H9 (cell line): ENCODE data around the gene SMPD4. TPM values are rescaled to one million over a fixed set of nuclear protein-coding genes. Genes with fewer than 3 reads are reported as not detected.
"Not testable (repeated sequence)": the region's sequence is repeated elsewhere in the genome, so short reads cannot be mapped to it uniquely, and the experiment has no call there.

Experiments used
- DNase-seq: peaks from one replicate; pipeline ENCODE4 v3.0.0-alpha.2; 2017
- H2AFZ ChIP-seq: one replicate; pipeline ENCODE4 v1.6.1; 2013; ENCODE audit warnings: mild to moderate bottlenecking, low read length, control low read depth, moderate library complexity
- H2AK5ac ChIP-seq: 2 replicates; pipeline ENCODE4 v1.6.1; 2013; ENCODE audit warnings: low read length, control low read depth, mixed read lengths; ENCODE audit not compliant: insufficient read length
- H2BK120ac ChIP-seq: one replicate; pipeline ENCODE4 v1.6.1; 2013; ENCODE audit warnings: low read depth, mild to moderate bottlenecking, low read length, control low read depth, inconsistent platforms; ENCODE audit not compliant: poor library complexity, severe bottlenecking
- H2BK12ac ChIP-seq: 2 replicates; pipeline ENCODE4 v1.6.1; 2013; ENCODE audit warnings: low read length, control low read depth, mixed read lengths, low read depth; ENCODE audit not compliant: insufficient read length
- H2BK15ac ChIP-seq: 2 replicates; pipeline ENCODE4 v1.6.1; 2013; ENCODE audit warnings: low read depth, low read length, control low read depth
- H2BK20ac ChIP-seq: one replicate; pipeline ENCODE4 v1.6.1; 2013; ENCODE audit warnings: low read depth, mild to moderate bottlenecking, low read length, control low read depth, inconsistent platforms; ENCODE audit not compliant: poor library complexity, severe bottlenecking
- H2BK5ac ChIP-seq: 2 replicates; pipeline ENCODE4 v1.6.1; 2013; ENCODE audit warnings: low read length, control low read depth, mixed read lengths; ENCODE audit not compliant: insufficient read length
- H3K14ac ChIP-seq: 2 replicates; pipeline ENCODE4 v1.6.1; 2013; ENCODE audit warnings: low read length, control low read depth; ENCODE audit not compliant: insufficient read depth
- H3K18ac ChIP-seq: 2 replicates; pipeline ENCODE4 v1.6.1; 2013; ENCODE audit warnings: low read depth, mild to moderate bottlenecking, mixed read lengths, low read length, control low read depth; ENCODE audit not compliant: insufficient read length
- H3K23ac ChIP-seq: 2 replicates; pipeline ENCODE4 v1.6.1; 2013; ENCODE audit warnings: low read length, control low read depth, mixed read lengths, low read depth; ENCODE audit not compliant: insufficient read length
- H3K23me2 ChIP-seq: 2 replicates; pipeline ENCODE4 v1.6.1; 2013; ENCODE audit warnings: low read depth, mild to moderate bottlenecking, mixed read lengths, low read length, control low read depth; ENCODE audit not compliant: insufficient read length, poor library complexity, severe bottlenecking
- H3K27ac ChIP-seq: 2 replicates; pipeline ENCODE4 v1.5.1; 2013; ENCODE audit warnings: low read length, control low read depth, mixed read lengths, low read depth; ENCODE audit not compliant: insufficient read length
- H3K27me3 ChIP-seq: 2 replicates; pipeline ENCODE4 v1.6.1; 2013; ENCODE audit warnings: low read length, control low read depth, inconsistent platforms; ENCODE audit not compliant: insufficient read depth
- H3K4ac ChIP-seq: 2 replicates; pipeline ENCODE4 v1.6.1; 2013; ENCODE audit warnings: low read depth, mild to moderate bottlenecking, control low read depth, inconsistent platforms, low read length, moderate library complexity
- H3K4me1 ChIP-seq: 2 replicates; pipeline ENCODE4 v1.6.1; 2013; ENCODE audit warnings: low read length, control low read depth, inconsistent platforms; ENCODE audit not compliant: insufficient read depth
- H3K4me2 ChIP-seq: 2 replicates; pipeline ENCODE4 v1.6.1; 2013; ENCODE audit warnings: low read length, control low read depth, mixed read lengths; ENCODE audit not compliant: insufficient read length, insufficient read depth
- H3K56ac ChIP-seq: 2 replicates; pipeline ENCODE4 v1.6.1; 2013; ENCODE audit warnings: low read depth, mild to moderate bottlenecking, mixed read lengths, low read length, control low read depth; ENCODE audit not compliant: insufficient read length
- H3K79me1 ChIP-seq: 2 replicates; pipeline ENCODE4 v1.6.1; 2013; ENCODE audit warnings: low read depth, mild to moderate bottlenecking, moderate library complexity, low read length, control low read depth, inconsistent platforms; ENCODE audit not compliant: insufficient read depth, poor library complexity, severe bottlenecking
- H3K79me2 ChIP-seq: 2 replicates; pipeline ENCODE4 v1.6.1; 2013; ENCODE audit warnings: low read length, control low read depth, inconsistent platforms; ENCODE audit not compliant: insufficient read depth
- H3K9ac ChIP-seq: 2 replicates; pipeline ENCODE4 v1.6.1; 2013; ENCODE audit warnings: low read length, control low read depth, mixed read lengths; ENCODE audit not compliant: insufficient read length; ENCODE audit errors: extremely low read depth
- H3K9me3 ChIP-seq: one replicate; pipeline ENCODE4 v1.6.1; 2013; ENCODE audit warnings: low read depth, low read length, inconsistent platforms; ENCODE audit not compliant: control insufficient read depth
- H3T11ph ChIP-seq: one replicate; pipeline ENCODE4 v1.6.1; 2013; ENCODE audit warnings: mild to moderate bottlenecking, low read length, control low read depth, inconsistent platforms
- H4K20me1 ChIP-seq: one replicate; pipeline ENCODE4 v1.6.1; 2013; ENCODE audit not compliant: control insufficient read depth, insufficient read length, insufficient read depth
- H4K5ac ChIP-seq: 2 replicates; pipeline ENCODE4 v1.6.1; 2013; ENCODE audit warnings: low read depth, mild to moderate bottlenecking, mixed read lengths, low read length, control low read depth; ENCODE audit not compliant: insufficient read length
- H4K8ac ChIP-seq: replicated peaks from 2 replicates; pipeline ENCODE4 v1.6.1; 2013; ENCODE audit warnings: low read length, control low read depth, mixed read lengths, low read depth; ENCODE audit not compliant: insufficient read length
- H4K91ac ChIP-seq: 2 replicates; pipeline ENCODE4 v1.6.1; 2013; ENCODE audit warnings: low read depth, mild to moderate bottlenecking, moderate library complexity, mixed read lengths, low read length, control low read depth; ENCODE audit not compliant: insufficient read length
- H3K27ac Mint-ChIP-seq, 3 experiments: 2 replicates in 2 of 3; 3 replicates in 1 of 3; pipeline ENCODE4 v1.8.0; 2020 to 2021; ENCODE audit warnings: mixed read lengths in 3 of 3, mild to moderate bottlenecking in 1 of 3, moderate library complexity in 1 of 3
- H3K27me3 Mint-ChIP-seq: 2 replicates; pipeline ENCODE4 v1.8.0; 2021; ENCODE audit warnings: low read depth, mild to moderate bottlenecking, moderate library complexity, mixed read lengths
- H3K36me3 Mint-ChIP-seq, 3 experiments: 2 replicates in 2 of 3; 3 replicates in 1 of 3; pipeline ENCODE4 v1.8.0; 2020 to 2021; ENCODE audit warnings: low read depth in 3 of 3, mixed read lengths in 3 of 3; ENCODE audit not compliant: insufficient read depth in 1 of 3
- H3K4me1 Mint-ChIP-seq, 2 experiments: 2 replicates each; pipeline ENCODE4 v1.8.0; 2020; ENCODE audit warnings: mixed read lengths in 2 of 2
- H3K4me3 Mint-ChIP-seq, 2 experiments: 2 replicates in 1 of 2; 3 replicates in 1 of 2; pipeline ENCODE4 v1.8.0; 2020 to 2021; ENCODE audit warnings: mild to moderate bottlenecking in 2 of 2, mixed read lengths in 2 of 2, moderate library complexity in 1 of 2
- H3K9me3 Mint-ChIP-seq, 2 experiments: 2 replicates in 1 of 2; 3 replicates in 1 of 2; pipeline ENCODE4 v1.8.0; 2020; ENCODE audit warnings: mild to moderate bottlenecking in 2 of 2, mixed read lengths in 2 of 2, moderate library complexity in 1 of 2
- WGBS: extraction: QIAGEN DNeasy Blood & Tissue Kit; methylation state at CpG from one replicate; pipeline ENCODE4 v1.1.7; 2013; ENCODE audit warnings: missing lambda C conversion rate, low lambda C conversion rate, mixed read lengths; ENCODE audit not compliant: insufficient read length; ENCODE audit errors: extremely low coverage; 5-methylcytosine and 5-hydroxymethylcytosine counted together
- total RNA-seq: library from RNA; stranded (reverse); gene quantifications from 2 replicates; pipeline ENCODE4 v1.2.1, GENCODE V29; 2021

The SMPD4 gene
- total RNA-seq, 1 experiment from 2014 or later: 105 TPM

GRCh38 chr2:130139331-130140280, 41.8 kb downstream of the SMPD4 start:
- H3K4me2 ChIP-seq, H3K4me1 ChIP-seq, H3K23me2 ChIP-seq, H3K27me3 ChIP-seq, H3K9me3 Mint-ChIP-seq, H2BK5ac ChIP-seq, H3K9me3 ChIP-seq, H3K56ac ChIP-seq, H3K9ac ChIP-seq, H2AFZ ChIP-seq, H4K91ac ChIP-seq, H2BK12ac ChIP-seq, H3K79me1 ChIP-seq, H3K27ac ChIP-seq, H2AK5ac ChIP-seq, H3T11ph ChIP-seq, H3K79me2 ChIP-seq, H2BK120ac ChIP-seq, H3K27ac Mint-ChIP-seq, H4K5ac ChIP-seq, H2BK20ac ChIP-seq, H3K4me3 Mint-ChIP-seq, H3K4me1 Mint-ChIP-seq, H3K18ac ChIP-seq, H3K23ac ChIP-seq, H2BK15ac ChIP-seq, H3K4ac ChIP-seq, H3K14ac ChIP-seq, H3K36me3 Mint-ChIP-seq, H4K20me1 ChIP-seq, H4K8ac ChIP-seq: not testable (repeated sequence)
- H3K27me3 Mint-ChIP-seq: peaks cover 12% of the 10 kb centered on the region
- peak; percentile 15 for DNase-seq
- no CpG with 5 or more reads among the region's 30 CpGs for WGBS

GRCh38 chr2:130138841-130139251, 42.6 kb downstream of the SMPD4 start:
- H3K79me2 ChIP-seq, H3K23me2 ChIP-seq, H3K79me1 ChIP-seq, H3K4me1 Mint-ChIP-seq, H3K9me3 Mint-ChIP-seq, H3K23ac ChIP-seq, H3K27ac Mint-ChIP-seq, H3K27me3 ChIP-seq, H3K27me3 Mint-ChIP-seq, H4K8ac ChIP-seq, H3K56ac ChIP-seq, H3K36me3 Mint-ChIP-seq, H2BK15ac ChIP-seq, H4K5ac ChIP-seq, H3K4me3 Mint-ChIP-seq, H3K18ac ChIP-seq, H3K4me2 ChIP-seq, H3T11ph ChIP-seq, H4K91ac ChIP-seq, H2AFZ ChIP-seq, H2BK20ac ChIP-seq, H2BK12ac ChIP-seq, H3K27ac ChIP-seq, H4K20me1 ChIP-seq, H3K9ac ChIP-seq, H3K4ac ChIP-seq, H2BK120ac ChIP-seq, H2AK5ac ChIP-seq, H3K14ac ChIP-seq, H3K9me3 ChIP-seq, H2BK5ac ChIP-seq, H3K4me1 ChIP-seq: not testable (repeated sequence)
- peak; percentile 9 for DNase-seq
- no CpG with 5 or more reads among the region's 15 CpGs for WGBS
